ENCODE measurements around the gene PAQR5. TPM values are rescaled to one million over a fixed set of nuclear protein-coding genes. Genes with fewer than 3 reads are reported as not detected.

Gene PAQR5
- 78.9 to 110 TPM (median 109 TPM) in 5 replicates for total RNA-seq (2022; extraction: Qiagen RNA extraction; ENCODE audit: low read depth)

DNA sequence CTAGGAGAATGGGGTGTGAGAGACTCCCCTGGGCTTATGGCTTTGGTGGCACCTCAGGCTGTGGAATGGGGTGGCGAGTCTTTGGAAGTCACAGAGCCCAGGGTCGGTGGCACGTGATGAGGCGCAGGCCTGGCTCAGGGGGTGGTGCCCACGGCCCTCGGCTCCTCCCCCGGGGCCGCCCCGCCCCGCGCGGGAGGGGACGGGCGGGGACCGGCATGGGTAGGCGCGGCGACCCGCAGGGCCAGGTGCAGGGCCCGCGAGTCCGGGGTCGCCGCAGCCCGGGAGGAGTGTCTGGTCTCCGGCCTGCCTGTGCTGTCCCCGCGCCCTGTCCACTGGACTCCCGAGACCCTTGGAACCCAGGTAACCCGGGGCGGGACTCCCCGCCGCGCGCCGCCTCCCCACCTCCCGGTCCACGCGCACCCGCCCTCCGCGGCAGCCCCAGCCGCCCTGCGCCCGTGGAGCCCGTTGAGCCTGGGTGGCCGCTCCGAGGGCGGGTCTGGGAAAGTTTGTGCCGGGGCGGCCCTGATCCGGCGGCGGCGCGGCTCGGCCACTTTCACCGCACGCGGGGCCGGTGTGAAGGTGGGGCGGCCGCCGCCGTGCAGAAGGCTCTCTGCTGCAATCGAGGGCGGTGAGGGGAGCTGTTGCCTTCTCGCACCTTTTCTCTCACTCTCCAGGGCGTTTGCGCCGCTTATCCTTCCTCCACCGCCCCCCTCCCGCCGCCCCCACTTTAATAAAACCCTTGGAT lies at the start of gene PAQR5:
Gene PAQR5 (plus strand): TSS at position 216 of the 745 bp plus-strand sequence. CDS start 61,169 bp downstream, outside the sequence.

DNA sequence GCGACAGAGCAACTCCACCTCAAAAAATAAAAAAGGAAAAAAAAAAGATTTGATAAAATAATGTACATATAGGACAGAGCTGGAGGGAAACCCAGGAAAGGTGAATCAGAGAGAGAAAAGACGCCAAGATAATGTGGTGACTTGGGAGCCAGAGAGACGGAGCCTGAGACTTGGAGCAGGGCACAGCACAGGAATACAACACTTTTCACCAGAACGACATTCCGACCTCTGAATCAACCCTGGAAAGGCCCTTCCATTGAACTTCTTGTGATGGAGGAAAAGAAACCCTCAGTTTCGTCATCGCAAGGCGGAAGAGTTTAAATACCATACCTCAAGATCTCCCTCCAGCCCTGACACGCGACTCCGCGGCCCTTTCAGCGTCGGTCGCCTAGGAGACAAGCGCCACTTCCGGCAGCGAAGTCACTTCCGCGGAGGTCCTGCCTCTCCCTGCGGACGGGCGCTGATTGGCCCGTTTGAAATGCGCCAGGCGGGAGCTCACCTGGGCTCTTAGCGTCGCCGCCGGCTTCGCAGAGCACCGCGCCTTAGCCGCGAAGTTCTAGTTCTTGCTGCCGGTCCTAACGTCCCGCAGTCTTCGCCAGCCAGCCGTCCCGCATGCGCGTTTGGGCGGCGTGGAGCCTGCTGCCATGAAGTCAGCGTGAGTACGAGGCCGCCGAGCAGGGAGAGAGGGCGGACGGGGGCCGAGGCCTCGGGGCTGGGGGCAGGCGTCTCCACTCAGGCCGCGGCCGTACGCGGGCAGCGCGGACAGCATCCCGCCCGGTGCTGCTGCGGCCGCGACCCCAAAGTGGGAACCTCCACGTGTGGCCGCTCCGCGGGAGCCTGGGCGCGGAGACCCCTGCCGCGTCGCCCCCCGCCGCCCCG lies 115.3 kb downstream of the PAQR5 start, which contains the start of gene KIF23:
Gene KIF23 (plus strand): TSS at position 528 of the 879 bp plus-strand sequence. CDS start 117 bp downstream, at position 645.

DNA sequence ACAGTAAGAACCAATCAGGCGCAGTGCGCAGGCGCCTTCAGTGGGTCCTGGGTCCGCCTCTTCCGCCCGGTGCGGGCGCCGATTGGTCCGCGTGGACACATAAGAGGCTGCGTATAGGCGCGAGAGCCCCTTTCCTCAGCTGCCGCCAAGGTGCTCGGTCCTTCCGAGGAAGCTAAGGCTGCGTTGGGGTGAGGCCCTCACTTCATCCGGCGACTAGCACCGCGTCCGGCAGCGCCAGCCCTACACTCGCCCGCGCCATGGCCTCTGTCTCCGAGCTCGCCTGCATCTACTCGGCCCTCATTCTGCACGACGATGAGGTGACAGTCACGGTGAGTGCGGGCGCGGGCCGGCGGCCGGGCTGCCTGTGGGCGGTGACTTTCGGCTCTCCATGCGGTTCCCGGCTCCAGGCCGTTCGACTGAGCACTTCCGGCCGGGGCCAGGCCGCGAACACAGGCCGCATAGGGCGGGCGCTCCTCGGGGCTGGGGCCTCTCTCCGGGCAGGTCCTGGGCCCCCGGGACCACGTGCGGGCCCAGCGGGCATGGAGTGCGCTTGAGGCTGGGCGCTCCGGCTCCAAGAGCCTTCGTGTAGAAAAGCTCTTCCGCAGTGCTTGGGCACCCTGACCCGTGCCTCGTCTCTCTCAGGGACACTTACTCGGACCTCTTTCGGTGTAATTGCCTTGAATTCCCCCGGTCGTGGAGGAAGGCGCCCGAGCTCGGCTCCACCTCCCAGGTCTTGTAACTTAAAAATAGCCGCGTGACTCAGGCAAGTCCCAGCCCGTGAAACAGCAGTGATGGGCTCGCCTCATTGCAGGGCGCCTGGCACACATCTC lies 154.2 kb downstream of the PAQR5 start, which contains the start of gene RPLP1:
Gene RPLP1 (plus strand): TSS at position 127 of the 830 bp plus-strand sequence. CDS start 131 bp downstream, at position 258.

Other genes with a start within 250 kb of the PAQR5 start
- gene GLCE, start 138.3 kb upstream of the PAQR5 start, total RNA-seq (2022; extraction: Qiagen RNA extraction; ENCODE audit: low read depth), result 15.2 to 22.4 TPM (median 21.7 TPM) in 5 replicates
- gene KIF23, start 115.4 kb downstream of the PAQR5 start, total RNA-seq (2022; extraction: Qiagen RNA extraction; ENCODE audit: low read depth), result 73.2 to 113 TPM (median 84.6 TPM) in 5 replicates
- gene RPLP1, start 153.9 kb downstream of the PAQR5 start, total RNA-seq (2022; extraction: Qiagen RNA extraction; ENCODE audit: low read depth), result 3,078 to 5,473 TPM (median 3,983 TPM) in 5 replicates

Measured in A549 treated with RU486 at 1 μM for 4 hours (cell line).